GM21360 (cell line): ENCODE data around the gene RARB.

Source experiments
- ATAC-seq: cut with Tn5 transposase; IDR thresholded peaks from one replicate; pipeline ENCODE4 v1.9.1; 2021; ENCODE audit warnings: mild to moderate bottlenecking, moderate library complexity; ENCODE audit not compliant: unreplicated experiment

RARB gene

GRCh38 chr3:25503898-25504301 is 75.8 kb downstream of the RARB start:
- ATAC-seq: no peak

GRCh38 chr3:25505581-25505980 is 77.5 kb downstream of the RARB start:
- no peak for ATAC-seq

- ATAC-seq: no peak
These were observed 79.7 kb downstream of the RARB start for GRCh38 chr3:25507811-25508210.

GRCh38 chr3:25508433-25508832 is 80.4 kb downstream of the RARB start:
- no peak for ATAC-seq

- ATAC-seq: no peak
These were observed 80.8 kb downstream of the RARB start for GRCh38 chr3:25508901-25509300.

GRCh38 chr3:25510797-25511196 is 82.7 kb downstream of the RARB start:
- ATAC-seq: no peak

- ATAC-seq: no peak
These were observed 84.1 kb downstream of the RARB start for GRCh38 chr3:25511972-25512721.

- no peak for ATAC-seq
These were observed 85.7 kb downstream of the RARB start for GRCh38 chr3:25513642-25514266.

GRCh38 chr3:25515171-25515570 is 87.1 kb downstream of the RARB start:
- no peak for ATAC-seq

GRCh38 chr3:25520926-25521559 is 93.0 kb downstream of the RARB start:
- no peak for ATAC-seq

- no peak for ATAC-seq
These were observed 99.3 kb downstream of the RARB start for GRCh38 chr3:25527336-25527735.

GRCh38 chr3:25527801-25528200 is 99.7 kb downstream of the RARB start:
- no peak for ATAC-seq

- ATAC-seq: no peak
These were observed 103.9 kb downstream of the RARB start for GRCh38 chr3:25531971-25532370.

- no peak for ATAC-seq
These were observed 104.5 kb downstream of the RARB start for GRCh38 chr3:25532431-25533162.

GRCh38 chr3:25533399-25533798 is 105.3 kb downstream of the RARB start:
- no peak for ATAC-seq

- no peak for ATAC-seq
These were observed 105.9 kb downstream of the RARB start for GRCh38 chr3:25534007-25534406.

GRCh38 chr3:25536521-25537391 is 108.7 kb downstream of the RARB start:
- ATAC-seq: no peak

GRCh38 chr3:25537516-25537915 is 109.5 kb downstream of the RARB start:
- ATAC-seq: no peak

- no peak for ATAC-seq
These were observed 112.2 kb downstream of the RARB start for GRCh38 chr3:25540273-25540672.

GRCh38 chr3:25542492-25543039 is 114.5 kb downstream of the RARB start:
- no peak for ATAC-seq
